Fibroblast of upper back skin (primary cell): ENCODE measurements around the gene RPS3.
A peak's percentile ranks its signal among the peaks of the same experiment; 100 is the strongest.
"Not testable (repeated sequence)": the region's sequence is repeated elsewhere in the genome, so short reads cannot be mapped to it uniquely, and the experiment has no call there.

Experiments
- DNase-seq: peaks from one replicate; pipeline ENCODE4 v3.0.0-alpha.2; 2013

The RPS3 gene

GRCh38 chr11:75399344-75400145, at the start of gene RPS3:
RPS3 (plus strand) TSS chr11:75399518; CDS start chr11:75399548, 30 bp downstream.
- peak; percentile 92 for DNase-seq

GRCh38 chr11:75349521-75350116, 49.7 kb upstream of the RPS3 start:
- no peak for DNase-seq

- DNase-seq, result no peak
These were observed 49.1 kb upstream of the RPS3 start for GRCh38 chr11:75350122-75350742.

GRCh38 chr11:75350743-75351540, 48.4 kb upstream of the RPS3 start:
- DNase-seq, result no peak

- DNase-seq, result no peak
These were observed 47.9 kb upstream of the RPS3 start, which contains the start of gene ARRB1 for GRCh38 chr11:75351541-75351790. ARRB1 (minus strand) TSS chr11:75351661; CDS start chr11:75351607, 54 bp downstream.

GRCh38 chr11:75351791-75352587, 47.3 kb upstream of the RPS3 start:
- peak; percentile 48 for DNase-seq

GRCh38 chr11:75352588-75353206, 46.6 kb upstream of the RPS3 start:
- no peak for DNase-seq

GRCh38 chr11:75355051-75355450, 44.3 kb upstream of the RPS3 start:
- no peak for DNase-seq

GRCh38 chr11:75356613-75357012, 42.7 kb upstream of the RPS3 start:
- DNase-seq, result peak; percentile 38

- DNase-seq, result not testable (repeated sequence)
These were observed 37.0 kb upstream of the RPS3 start for GRCh38 chr11:75362285-75362684.

GRCh38 chr11:75365711-75366181, 33.6 kb upstream of the RPS3 start:
- peak; percentile 55 for DNase-seq

- DNase-seq, result not testable (repeated sequence)
These were observed 32.5 kb upstream of the RPS3 start for GRCh38 chr11:75366826-75367225.

- DNase-seq, result no peak
These were observed 29.6 kb upstream of the RPS3 start for GRCh38 chr11:75369560-75370255.

- no peak for DNase-seq
These were observed 27.1 kb upstream of the RPS3 start for GRCh38 chr11:75371949-75372876.

GRCh38 chr11:75373201-75373600, 26.1 kb upstream of the RPS3 start:
- DNase-seq, result no peak

GRCh38 chr11:75374646-75375045, 24.7 kb upstream of the RPS3 start:
- no peak for DNase-seq

GRCh38 chr11:75375626-75376025, 23.7 kb upstream of the RPS3 start:
- DNase-seq, result no peak

- DNase-seq, result no peak
These were observed 23.1 kb upstream of the RPS3 start for GRCh38 chr11:75376175-75376574.

- not testable (repeated sequence) for DNase-seq
These were observed 20.5 kb upstream of the RPS3 start for GRCh38 chr11:75378776-75379175.

- DNase-seq, result no peak
These were observed 19.1 kb upstream of the RPS3 start for GRCh38 chr11:75380245-75380644.
